Adrenal gland (tissue), 5 donors: Measurements from ENCODE around the gene TANC1.

Experiments used
- POLR2A ChIP-seq, 2 donors: fragments of 450-650 bp; IDR thresholded peaks; one replicate each; pipeline ENCODE4 v1.6.1; 2017; ENCODE audit warnings: antibody characterized with exemption in 2 of 2, mild to moderate bottlenecking in 2 of 2, moderate library complexity in 1 of 2
- TF ChIP-seq, protein P1 (sequence below), 6 experiments: fragments of 450-650 bp in 4 of 6; fragments of 200-600 bp in 2 of 6; sonication (generic) in 1 of 6; IDR thresholded peaks; 1 replicate in 5 of 6; 2 replicates in 1 of 6; pipeline versions ENCODE4 v1.5.1 to v1.8.0; 2016 to 2021; ENCODE audit warnings: antibody characterized with exemption in 6 of 6, mild to moderate bottlenecking in 2 of 6, moderate library complexity in 1 of 6
- donor health status: DM: no; HTN: no; CAD: no.

DNA sequence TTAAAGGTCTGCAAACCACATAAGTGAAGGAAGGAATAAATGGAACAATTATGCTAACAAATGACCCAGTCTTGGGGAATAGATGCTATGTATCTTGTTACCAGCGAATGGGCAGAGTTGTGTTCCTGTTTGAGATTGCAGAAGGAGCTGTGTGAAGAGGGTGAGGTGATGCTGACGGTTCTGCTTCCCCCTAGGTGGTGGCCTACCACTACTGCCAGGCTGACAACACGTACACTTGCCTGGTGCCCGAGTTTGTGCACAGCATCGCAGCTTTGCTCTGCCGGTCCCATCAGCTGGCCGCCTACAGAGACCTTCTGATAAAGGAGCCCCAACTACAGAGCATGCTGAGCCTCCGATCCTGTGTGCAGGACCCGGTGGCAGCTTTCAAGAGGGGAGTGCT lies 206.3 kb downstream of the TANC1 start:
- TF ChIP-seq, protein P1, sequence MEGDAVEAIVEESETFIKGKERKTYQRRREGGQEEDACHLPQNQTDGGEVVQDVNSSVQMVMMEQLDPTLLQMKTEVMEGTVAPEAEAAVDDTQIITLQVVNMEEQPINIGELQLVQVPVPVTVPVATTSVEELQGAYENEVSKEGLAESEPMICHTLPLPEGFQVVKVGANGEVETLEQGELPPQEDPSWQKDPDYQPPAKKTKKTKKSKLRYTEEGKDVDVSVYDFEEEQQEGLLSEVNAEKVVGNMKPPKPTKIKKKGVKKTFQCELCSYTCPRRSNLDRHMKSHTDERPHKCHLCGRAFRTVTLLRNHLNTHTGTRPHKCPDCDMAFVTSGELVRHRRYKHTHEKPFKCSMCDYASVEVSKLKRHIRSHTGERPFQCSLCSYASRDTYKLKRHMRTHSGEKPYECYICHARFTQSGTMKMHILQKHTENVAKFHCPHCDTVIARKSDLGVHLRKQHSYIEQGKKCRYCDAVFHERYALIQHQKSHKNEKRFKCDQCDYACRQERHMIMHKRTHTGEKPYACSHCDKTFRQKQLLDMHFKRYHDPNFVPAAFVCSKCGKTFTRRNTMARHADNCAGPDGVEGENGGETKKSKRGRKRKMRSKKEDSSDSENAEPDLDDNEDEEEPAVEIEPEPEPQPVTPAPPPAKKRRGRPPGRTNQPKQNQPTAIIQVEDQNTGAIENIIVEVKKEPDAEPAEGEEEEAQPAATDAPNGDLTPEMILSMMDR (IDR thresholded peaks at IDR 0.05) = no peak
- no peak for TF ChIP-seq POLR2A (IDR thresholded peaks at IDR 0.05)
